Erythroblast (primary cell): ENCODE data around the gene CYTH1.

Experiments
- GATA1 ChIP-seq: IDR thresholded peaks from 2 replicates; pipeline ENCODE4 v1.6.1; 2011; ENCODE audit warnings: low read depth, mild to moderate bottlenecking, control low read depth, low read length, moderate library complexity
- POLR2A ChIP-seq: IDR thresholded peaks from 2 replicates; pipeline ENCODE4 v1.6.1; 2011; ENCODE audit warnings: mild to moderate bottlenecking, low read length

- no peak for TF ChIP-seq POLR2A
- no peak for TF ChIP-seq GATA1
Measured at GRCh38 chr17:78669256-78669974, 112.7 kb downstream of the CYTH1 start.
